Stomach (tissue), 9 donors: ENCODE results near the gene MANSC4. TPM values are rescaled to one million over a fixed set of nuclear protein-coding genes. Genes with fewer than 3 reads are reported as not detected.

Source experiments
- DNase-seq, 2 donors: peaks; one replicate each; pipeline versions ENCODE4 v3.0.0 to v3.0.0-alpha.2; 2013 to 2019
- H3K27ac ChIP-seq, 5 donors: fragments of 200-600 bp in 4 of 5; sonication (generic) in 4 of 5; one replicate each; pipeline ENCODE4 v1.5.1; 2013 to 2019; ENCODE audit warnings: mild to moderate bottlenecking in 1 of 5, moderate library complexity in 1 of 5
- H3K27me3 ChIP-seq, 3 donors: fragments of 200-600 bp; sonication (generic); one replicate each; pipeline ENCODE4 v1.5.1; 2017 to 2019; ENCODE audit warnings: mixed run types in 1 of 3
- H3K36me3 ChIP-seq, 4 donors: fragments of 200-600 bp; sonication (generic); 1 replicate in 3 of 4; 2 replicates in 1 of 4; pipeline ENCODE4 v1.5.1; 2016 to 2019
- H3K4me1 ChIP-seq, 4 donors: fragments of 200-600 bp; sonication (generic); one replicate each; pipeline ENCODE4 v1.5.1; 2016 to 2019
- H3K4me3 ChIP-seq, 4 donors: fragments of 200-600 bp; sonication (generic) in 3 of 4; one replicate each; pipeline ENCODE4 v1.5.1; 2016 to 2019; ENCODE audit warnings: mild to moderate bottlenecking in 1 of 4
- H3K9me3 ChIP-seq, 4 donors: fragments of 200-600 bp; sonication (generic); one replicate each; pipeline ENCODE4 v1.5.1; 2016 to 2019
- EP300 ChIP-seq: sonication (generic); formaldehyde crosslinking; IDR thresholded peaks from one replicate; pipeline ENCODE4 v1.6.1; 2017; ENCODE audit warnings: antibody characterized with exemption
- POLR2A ChIP-seq, 4 donors: fragments of 450-650 bp; IDR thresholded peaks; one replicate each; pipeline ENCODE4 v1.6.1; 2016; ENCODE audit warnings: antibody characterized with exemption in 4 of 4, control low read depth in 2 of 4, mild to moderate bottlenecking in 1 of 4, moderate library complexity in 1 of 4
- POLR2AphosphoS5 ChIP-seq, 3 donors: sonication (generic); formaldehyde crosslinking; IDR thresholded peaks; one replicate each; pipeline ENCODE4 v1.6.1; 2016; ENCODE audit warnings: antibody characterized with exemption in 3 of 3
- WGBS, 5 donors: extraction: QIAGEN DNeasy Blood & Tissue Kit in 3 of 5; methylation state at CpG; one replicate each; pipeline versions ENCODE4 v1.1.5 to v1.1.7; 2013 to 2018; 5-methylcytosine and 5-hydroxymethylcytosine counted together
- intact Hi-C: fragments of 100-400 bp; cut with DNase I; formaldehyde crosslinking; loops from one replicate; pipeline ENCODE4 v1.15.1; 2023; ENCODE audit warnings: low total_unique reads
- polyA plus RNA-seq, 3 donors: library from polyadenylated mRNA; stranded (reverse); fragments of 200-250 nt; gene quantifications; one replicate each; pipeline ENCODE4 v1.2.3, GENCODE V29; 2013
- total RNA-seq, 5 donors: library from RNA; depleted of rRNA; stranded (reverse); fragments of >200 nt; gene quantifications; one replicate each; pipeline versions ENCODE4 v1.1.0 to v1.2.3, GENCODE V29; 2014 to 2016
- TF ChIP-seq, protein P1 (sequence below), 7 experiments: fragments of 450-650 bp in 4 of 7; fragments of 200-600 bp in 3 of 7; sonication (generic) in 3 of 7; IDR thresholded peaks; one replicate each; pipeline ENCODE4 v1.5.1; 2016 to 2019; ENCODE audit warnings: antibody characterized with exemption in 7 of 7, control low read depth in 2 of 7, mild to moderate bottlenecking in 1 of 7
- donor health status: healthy with polysubstance abuse.
- donor health status: Bipolar disorder and iron deficiency.
- donor health status: healthy.

MANSC4 gene
- total and polyA plus RNA-seq, 8 donors: not detected

DNA sequence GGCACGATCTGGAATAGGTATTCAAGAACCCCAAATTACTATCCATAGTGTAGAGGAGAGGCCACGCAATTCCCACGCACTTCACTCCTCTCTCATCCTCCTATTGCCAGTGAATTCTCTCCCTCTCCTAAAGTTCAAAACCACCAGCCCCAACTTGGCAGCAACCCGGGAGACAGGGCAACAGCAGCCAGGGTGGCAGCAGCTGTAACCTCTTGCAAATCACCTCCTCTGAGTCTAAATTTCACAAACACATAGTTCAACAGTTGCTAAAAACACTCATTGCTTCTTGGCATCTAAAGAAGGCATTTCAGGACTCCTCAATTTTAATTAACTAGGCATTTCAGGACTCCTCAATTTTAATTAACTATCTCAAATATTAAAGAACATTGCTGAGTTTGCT lies 37.7 kb upstream of the MANSC4 start:
- 83 to 92% (median 91%) methylated on average over 4 of the region's 4 CpGs for WGBS, 5 donors
- no peaks in the 10 kb centered on the region for H3K9me3 ChIP-seq
- H3K4me3 ChIP-seq: no peak overlapping the region
- no peak for DNase-seq
- H3K36me3 ChIP-seq: no peaks in the 10 kb centered on the region
- intact Hi-C loops: loop anchor here (10.0 kb wide), 1 partner anchor 83 kb away; no protein-coding TSS in a partner anchor
- H3K27ac ChIP-seq: peak overlapping the region in 1 of 5 donors; percentile 48
- peaks cover 4 to 14% (median 9%) of the 10 kb centered on the region in 4 donors for H3K4me1 ChIP-seq
- TF ChIP-seq, protein P1, sequence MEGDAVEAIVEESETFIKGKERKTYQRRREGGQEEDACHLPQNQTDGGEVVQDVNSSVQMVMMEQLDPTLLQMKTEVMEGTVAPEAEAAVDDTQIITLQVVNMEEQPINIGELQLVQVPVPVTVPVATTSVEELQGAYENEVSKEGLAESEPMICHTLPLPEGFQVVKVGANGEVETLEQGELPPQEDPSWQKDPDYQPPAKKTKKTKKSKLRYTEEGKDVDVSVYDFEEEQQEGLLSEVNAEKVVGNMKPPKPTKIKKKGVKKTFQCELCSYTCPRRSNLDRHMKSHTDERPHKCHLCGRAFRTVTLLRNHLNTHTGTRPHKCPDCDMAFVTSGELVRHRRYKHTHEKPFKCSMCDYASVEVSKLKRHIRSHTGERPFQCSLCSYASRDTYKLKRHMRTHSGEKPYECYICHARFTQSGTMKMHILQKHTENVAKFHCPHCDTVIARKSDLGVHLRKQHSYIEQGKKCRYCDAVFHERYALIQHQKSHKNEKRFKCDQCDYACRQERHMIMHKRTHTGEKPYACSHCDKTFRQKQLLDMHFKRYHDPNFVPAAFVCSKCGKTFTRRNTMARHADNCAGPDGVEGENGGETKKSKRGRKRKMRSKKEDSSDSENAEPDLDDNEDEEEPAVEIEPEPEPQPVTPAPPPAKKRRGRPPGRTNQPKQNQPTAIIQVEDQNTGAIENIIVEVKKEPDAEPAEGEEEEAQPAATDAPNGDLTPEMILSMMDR (IDR thresholded peaks at IDR 0.05): no peak
- TF ChIP-seq POLR2AphosphoS5 (IDR thresholded peaks at IDR 0.05) (no peak), POLR2A (IDR thresholded peaks at IDR 0.05) (no peak), EP300 (no peak)
- H3K27me3 ChIP-seq: no peaks in the 10 kb centered on the region

DNA sequence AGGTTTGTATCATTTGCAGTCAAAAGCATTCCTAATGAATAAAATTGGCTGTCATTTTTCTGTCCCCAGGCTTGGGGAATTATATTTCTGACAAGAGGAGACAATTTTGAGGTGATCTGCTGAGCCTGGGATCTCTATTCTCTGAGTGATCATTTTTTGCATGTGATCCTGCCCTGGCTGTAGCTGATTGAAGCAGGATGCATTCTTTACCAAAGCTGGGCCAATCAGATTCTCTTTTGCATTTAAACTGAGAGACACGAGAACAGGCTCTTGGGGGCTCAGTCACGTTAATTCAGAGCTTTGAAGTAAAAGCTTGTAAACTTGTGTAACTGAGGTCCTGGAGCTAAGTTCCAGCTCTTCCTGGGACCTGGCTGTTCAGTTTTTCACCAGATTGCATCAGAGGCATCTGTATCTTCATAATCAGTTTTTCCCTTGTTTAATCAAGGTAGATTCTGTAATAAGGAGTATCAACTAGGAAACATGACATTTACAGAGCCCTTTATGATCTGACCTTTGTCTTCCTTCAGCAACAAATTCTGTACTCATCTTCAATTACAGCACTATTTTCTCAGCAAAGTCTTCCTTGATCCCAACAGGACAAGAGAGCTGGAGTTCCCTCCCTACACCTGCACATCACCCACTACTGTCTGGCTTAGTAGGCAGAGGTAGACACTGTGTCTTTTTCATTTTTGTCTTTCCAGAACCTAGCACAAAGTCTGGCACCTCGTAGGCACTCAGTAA lies 35.0 kb upstream of the MANSC4 start:
- Histone ChIP-seq H3K4me3 (no peak overlapping the region), H3K4me1 (peaks cover 0 to 10% (median 3%) of the 10 kb centered on the region in 4 donors), H3K36me3 (no peaks in the 10 kb centered on the region), H3K27me3 (no peaks in the 10 kb centered on the region), H3K9me3 (no peaks in the 10 kb centered on the region), H3K27ac (no peak overlapping the region)
- intact Hi-C loops: loop anchor here (10.0 kb wide), 1 partner anchor 80 kb away; no protein-coding TSS in a partner anchor
- TF ChIP-seq POLR2AphosphoS5 (IDR thresholded peaks at IDR 0.05) (no peak), EP300 (no peak), POLR2A (IDR thresholded peaks at IDR 0.05) (no peak)
- TF ChIP-seq, protein P1 (IDR thresholded peaks at IDR 0.05): no peak
- WGBS, 5 donors: 48 to 53% (median 50%) methylated on average over 3 of the region's 3 CpGs
- no peak for DNase-seq

DNA sequence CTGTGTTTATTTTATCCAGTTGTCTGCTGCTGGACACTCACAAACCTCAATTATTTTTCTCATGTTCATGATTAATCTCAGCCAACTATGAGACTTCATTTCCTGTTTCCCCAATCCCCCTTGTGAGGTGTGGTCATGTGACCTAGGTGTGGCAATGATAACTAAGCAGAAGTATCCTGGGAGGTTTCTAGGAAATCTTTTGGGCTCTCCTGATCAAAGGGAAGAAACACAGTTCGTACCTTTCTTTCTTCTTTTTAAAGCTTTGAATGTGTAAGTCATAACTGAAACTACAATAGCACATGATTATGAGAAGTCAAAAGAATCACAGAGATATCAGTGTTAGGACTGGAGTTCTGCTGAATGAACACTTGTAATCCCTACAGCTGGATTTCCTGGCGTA lies 34.4 kb upstream of the MANSC4 start:
- no peaks in the 10 kb centered on the region for H3K27me3 ChIP-seq
- intact Hi-C loops: loop anchor here (10.0 kb wide), 1 partner anchor 80 kb away; no protein-coding TSS in a partner anchor
- no peak overlapping the region for H3K27ac ChIP-seq
- no peaks in the 10 kb centered on the region for H3K9me3 ChIP-seq
- H3K4me1 ChIP-seq: peaks cover 0 to 10% (median 3%) of the 10 kb centered on the region in 4 donors
- no peaks in the 10 kb centered on the region for H3K36me3 ChIP-seq
- TF ChIP-seq, protein P1 (IDR thresholded peaks at IDR 0.05): no peak
- TF ChIP-seq EP300 (no peak), POLR2AphosphoS5 (IDR thresholded peaks at IDR 0.05) (no peak), POLR2A (IDR thresholded peaks at IDR 0.05) (no peak)
- DNase-seq: no peak
- H3K4me3 ChIP-seq: no peak overlapping the region
- WGBS, 5 donors: 50 to 61% (median 51%) methylated on average over 2 of the region's 2 CpGs

DNA sequence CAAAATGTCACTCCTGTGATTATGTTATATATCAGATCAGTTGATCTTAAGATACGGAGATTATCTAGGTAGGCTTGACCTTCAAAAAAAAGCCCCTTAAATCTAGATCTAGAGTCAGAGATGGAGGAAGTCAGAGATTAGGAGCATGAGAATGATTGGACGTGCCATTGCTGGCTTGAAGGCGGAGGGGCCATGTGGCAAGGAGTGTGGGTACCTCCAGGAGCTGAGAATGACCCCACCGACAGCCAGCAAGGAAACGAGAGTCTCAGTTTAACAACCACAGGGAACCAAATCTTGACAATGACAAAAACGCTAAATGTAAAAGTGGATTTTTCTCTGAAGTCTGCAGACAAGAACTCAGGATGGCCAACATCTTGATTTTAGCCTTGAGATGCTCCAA lies 32.5 kb upstream of the MANSC4 start:
- Histone ChIP-seq H3K9me3 (no peaks in the 10 kb centered on the region), H3K36me3 (no peaks in the 10 kb centered on the region), H3K27ac (no peak overlapping the region), H3K4me1 (peaks cover 0 to 14% (median 3%) of the 10 kb centered on the region in 4 donors), H3K27me3 (no peaks in the 10 kb centered on the region), H3K4me3 (no peak overlapping the region)
- TF ChIP-seq EP300: no peak
- TF ChIP-seq POLR2AphosphoS5 (IDR thresholded peaks at IDR 0.05): no peak
- intact Hi-C loops: loop anchor here (10.0 kb wide), 1 partner anchor 78 kb away; no protein-coding TSS in a partner anchor
- WGBS, 5 donors: 71 to 76% (median 73%) methylated on average over 6 of the region's 6 CpGs
- no peak for DNase-seq

DNA sequence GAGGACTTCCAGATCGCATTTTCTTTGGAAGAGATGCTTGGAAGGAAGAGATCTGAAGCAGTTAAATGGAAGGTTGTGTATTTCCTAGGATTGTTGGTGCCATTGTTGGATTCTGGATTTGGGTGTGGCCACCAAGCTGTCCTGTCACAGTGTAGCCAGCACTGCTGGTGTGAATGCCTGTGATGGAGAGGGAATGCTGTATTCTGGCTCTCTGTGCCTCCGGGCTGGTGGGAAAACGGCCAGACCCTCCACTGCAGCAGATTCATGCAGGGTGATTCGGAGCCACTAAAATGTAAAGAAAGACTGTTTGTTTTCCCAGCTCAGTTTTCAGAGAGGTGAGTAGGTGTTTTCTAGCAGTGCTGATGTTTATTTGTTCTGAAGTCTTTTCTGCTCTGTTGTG lies 30.7 kb upstream of the MANSC4 start:
- no peaks in the 10 kb centered on the region for H3K27me3 ChIP-seq
- intact Hi-C loops: loop anchor here (10.0 kb wide), 1 partner anchor 76 kb away; no protein-coding TSS in a partner anchor
- no peaks in the 10 kb centered on the region for H3K9me3 ChIP-seq
- 46 to 62% (median 56%) methylated on average over 4 of the region's 4 CpGs for WGBS, 5 donors
- H3K4me1 ChIP-seq: peaks cover 0 to 14% (median 3%) of the 10 kb centered on the region in 4 donors
- DNase-seq: peak in 1 of 2 donors; percentile 15
- no peak for TF ChIP-seq POLR2A (IDR thresholded peaks at IDR 0.05)
- TF ChIP-seq, protein P1 (IDR thresholded peaks at IDR 0.05): no peak
- TF ChIP-seq EP300: no peak
- no peak for TF ChIP-seq POLR2AphosphoS5 (IDR thresholded peaks at IDR 0.05)
- H3K27ac ChIP-seq: no peak overlapping the region
- no peaks in the 10 kb centered on the region for H3K36me3 ChIP-seq
- no peak overlapping the region for H3K4me3 ChIP-seq
